Mammary epithelial cell (primary cell): ENCODE measurements around the gene LENG8.

Source experiments
- CTCF ChIP-seq, 2 donors: IDR thresholded peaks in 1 of 2; conservative IDR thresholded peaks in 1 of 2; 2 replicates each; pipeline ENCODE4 v1.5.1; 2011 to 2012; ENCODE audit warnings: inconsistent platforms in 2 of 2, low read length in 2 of 2, mild to moderate bottlenecking in 2 of 2, control low read depth in 1 of 2, low read depth in 1 of 2; ENCODE audit not compliant: insufficient read depth in 1 of 2; ENCODE audit errors: extremely low read depth in 1 of 2
- EZH2 ChIP-seq: IDR thresholded peaks from 2 replicates; pipeline ENCODE4 v1.6.1; 2012; ENCODE audit warnings: low read length, inconsistent platforms, borderline replicate concordance

GRCh38 chr19:54411033-54411432 lies 38.0 kb upstream of the LENG8 start:
- TF ChIP-seq CTCF (conservative IDR thresholded peaks at IDR 0.05 in 1 of 2, IDR thresholded peaks at IDR 0.05 in 1 of 2; ENCODE audit: extremely low read depth in 1 of 2, insufficient read depth in 1 of 2, low read depth in 1 of 2, low read length in 2 of 2) (no peak), EZH2 (no peak)
